Neural cell (in vitro differentiated cells): ENCODE measurements around the gene HOXD8.

Experiments used
- CTCF ChIP-seq: fragments of 450-650 bp; IDR thresholded peaks from 2 replicates; pipeline ENCODE4 v1.5.1; 2014; ENCODE audit warnings: antibody characterized with exemption, mild to moderate bottlenecking, moderate library complexity; ENCODE audit not compliant: poor library complexity, severe bottlenecking
- EP300 ChIP-seq: fragments of 450-650 bp; conservative IDR thresholded peaks from 2 replicates; pipeline ENCODE4 v1.6.1; 2014; ENCODE audit warnings: antibody characterized with exemption, mild to moderate bottlenecking, moderate library complexity; ENCODE audit not compliant: poor library complexity, severe bottlenecking
- EZH2 ChIP-seq: fragments of 200-600, 300-800 bp; shearing (Covaris generic), sonication (generic); IDR thresholded peaks from 2 replicates; pipeline ENCODE4 v1.6.1; 2014; ENCODE audit warnings: antibody characterized with exemption, low read length, borderline replicate concordance, mild to moderate bottlenecking; ENCODE audit not compliant: insufficient read depth, poor library complexity, severe bottlenecking
- MXI1 ChIP-seq: fragments of 450-650 bp; conservative IDR thresholded peaks from 2 replicates; pipeline ENCODE4 v1.6.1; 2014; ENCODE audit warnings: antibody characterized with exemption, mild to moderate bottlenecking; ENCODE audit not compliant: poor library complexity, severe bottlenecking
- POLR2AphosphoS5 ChIP-seq: IDR thresholded peaks from 2 replicates; pipeline ENCODE4 v1.6.1; 2012
- RAD21 ChIP-seq: fragments of 450-650 bp; conservative IDR thresholded peaks from 2 replicates; pipeline ENCODE4 v1.6.1; 2014; ENCODE audit warnings: antibody characterized with exemption, mild to moderate bottlenecking, moderate library complexity
- REST ChIP-seq: IDR thresholded peaks from 2 replicates; pipeline ENCODE4 v1.6.1; 2012; ENCODE audit warnings: borderline replicate concordance
- SMC3 ChIP-seq: fragments of 450-650 bp; conservative IDR thresholded peaks from 2 replicates; pipeline ENCODE4 v1.6.1; 2014; ENCODE audit warnings: antibody characterized with exemption, mild to moderate bottlenecking, moderate library complexity; ENCODE audit not compliant: poor library complexity
- TAF1 ChIP-seq: IDR thresholded peaks from 2 replicates; pipeline ENCODE4 v1.6.1; 2012; ENCODE audit warnings: low read depth

- TF ChIP-seq CTCF (no peak), REST (no peak), EZH2 (no peak), POLR2AphosphoS5 (no peak), EP300 (no peak), RAD21 (no peak), SMC3 (no peak), MXI1 (no peak), TAF1 (no peak)
These were observed 36.8 kb downstream of the HOXD8 start for GRCh38 chr2:176166272-176166671.
